Raji (cell line): ENCODE data around the gene ALDH16A1.

Experiments
- POLR2A ChIP-seq: IDR thresholded peaks from 2 replicates; pipeline ENCODE4 v1.6.1; 2011; ENCODE audit warnings: low read depth, low read length, control low read depth; ENCODE audit not compliant: insufficient read depth

Gene ALDH16A1

DNA sequence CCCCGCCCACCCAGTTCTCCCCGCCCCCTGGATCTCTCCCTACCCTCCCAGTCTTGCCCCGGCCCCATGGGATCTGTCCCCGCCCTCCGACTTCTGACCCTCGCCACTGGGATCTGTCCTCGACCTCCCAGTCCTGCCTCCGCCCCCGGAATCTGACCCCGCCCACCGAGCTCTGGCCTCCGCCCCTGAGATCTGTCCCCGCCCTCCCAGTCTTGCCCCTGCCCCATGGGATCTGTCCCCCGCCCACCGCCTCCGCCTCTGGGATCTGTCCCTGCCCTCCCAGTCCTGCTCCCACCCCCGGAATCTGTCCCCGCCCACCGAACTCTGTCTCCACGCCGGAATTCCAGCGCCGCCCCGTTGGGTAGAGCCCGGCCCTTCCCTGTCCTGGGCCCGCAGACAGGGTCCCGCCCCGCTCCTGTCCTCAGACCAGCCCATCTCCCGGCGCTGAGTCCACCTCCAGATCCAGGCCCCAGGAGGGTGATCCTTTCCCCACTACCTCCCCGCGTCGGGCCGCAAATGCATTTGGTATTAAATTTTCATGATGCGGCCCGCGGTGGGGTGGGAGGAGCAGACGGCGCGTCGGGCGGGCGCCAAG is 10.2 kb upstream of the ALDH16A1 start:
- no peak for TF ChIP-seq POLR2A

DNA sequence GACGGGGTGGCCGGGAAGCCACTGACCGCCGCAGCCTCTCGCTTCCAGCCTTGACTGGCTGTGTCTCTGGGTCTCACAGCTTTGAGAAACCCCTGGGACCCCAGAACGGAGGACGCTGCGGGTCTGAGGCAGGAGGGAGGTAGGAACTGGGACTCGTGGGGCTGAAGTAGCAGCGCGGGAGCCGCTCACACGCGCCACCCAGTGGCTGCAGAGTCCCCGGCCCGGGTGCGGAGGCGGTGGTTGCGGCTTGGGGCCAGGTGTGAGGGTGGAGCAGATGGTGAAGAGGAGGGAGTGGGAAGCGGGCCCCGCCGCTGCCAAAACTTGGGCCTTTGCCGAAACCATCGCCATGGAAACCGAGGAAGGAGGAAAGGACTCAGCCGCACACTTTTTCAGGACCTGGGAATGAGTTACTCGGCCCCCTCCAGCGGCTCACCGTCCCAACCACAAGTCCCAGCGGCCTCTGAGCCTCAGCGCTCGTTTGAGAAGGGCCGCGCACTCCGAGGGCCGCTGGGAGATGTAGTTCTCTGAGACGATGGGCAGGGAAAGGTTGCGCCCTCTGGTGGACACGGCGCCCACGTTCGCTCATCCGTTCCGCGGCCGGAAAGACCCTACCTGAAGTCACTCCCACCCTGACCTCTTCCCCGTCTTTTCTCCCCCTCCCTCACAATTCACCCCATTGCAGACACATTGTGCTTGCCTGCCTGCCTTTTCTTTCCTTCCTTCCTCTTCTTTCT is 9.5 kb upstream of the ALDH16A1 start:
- TF ChIP-seq POLR2A = peak; percentile 58; the same call in 1 of the 2 replicates

DNA sequence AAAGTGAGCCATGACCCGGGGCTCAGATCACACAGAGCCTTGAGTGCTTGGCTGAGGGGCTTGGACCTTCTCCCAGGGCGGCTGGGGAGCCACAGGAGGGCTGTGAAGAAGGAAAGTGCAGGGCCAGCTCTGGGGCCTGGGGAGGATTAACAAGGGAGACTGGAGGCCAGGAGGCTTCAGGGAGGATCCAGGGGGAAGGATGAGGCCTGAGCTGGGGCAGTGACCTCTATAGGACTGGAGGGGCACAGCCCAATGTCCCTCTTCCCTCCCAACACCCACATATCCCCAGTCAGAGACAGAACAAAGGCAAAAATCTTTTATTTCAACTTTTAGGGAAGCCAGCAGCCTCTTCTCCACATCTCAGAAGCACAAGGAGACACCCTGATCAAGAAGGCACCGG is 7.0 kb upstream of the ALDH16A1 start:
- no peak for TF ChIP-seq POLR2A

DNA sequence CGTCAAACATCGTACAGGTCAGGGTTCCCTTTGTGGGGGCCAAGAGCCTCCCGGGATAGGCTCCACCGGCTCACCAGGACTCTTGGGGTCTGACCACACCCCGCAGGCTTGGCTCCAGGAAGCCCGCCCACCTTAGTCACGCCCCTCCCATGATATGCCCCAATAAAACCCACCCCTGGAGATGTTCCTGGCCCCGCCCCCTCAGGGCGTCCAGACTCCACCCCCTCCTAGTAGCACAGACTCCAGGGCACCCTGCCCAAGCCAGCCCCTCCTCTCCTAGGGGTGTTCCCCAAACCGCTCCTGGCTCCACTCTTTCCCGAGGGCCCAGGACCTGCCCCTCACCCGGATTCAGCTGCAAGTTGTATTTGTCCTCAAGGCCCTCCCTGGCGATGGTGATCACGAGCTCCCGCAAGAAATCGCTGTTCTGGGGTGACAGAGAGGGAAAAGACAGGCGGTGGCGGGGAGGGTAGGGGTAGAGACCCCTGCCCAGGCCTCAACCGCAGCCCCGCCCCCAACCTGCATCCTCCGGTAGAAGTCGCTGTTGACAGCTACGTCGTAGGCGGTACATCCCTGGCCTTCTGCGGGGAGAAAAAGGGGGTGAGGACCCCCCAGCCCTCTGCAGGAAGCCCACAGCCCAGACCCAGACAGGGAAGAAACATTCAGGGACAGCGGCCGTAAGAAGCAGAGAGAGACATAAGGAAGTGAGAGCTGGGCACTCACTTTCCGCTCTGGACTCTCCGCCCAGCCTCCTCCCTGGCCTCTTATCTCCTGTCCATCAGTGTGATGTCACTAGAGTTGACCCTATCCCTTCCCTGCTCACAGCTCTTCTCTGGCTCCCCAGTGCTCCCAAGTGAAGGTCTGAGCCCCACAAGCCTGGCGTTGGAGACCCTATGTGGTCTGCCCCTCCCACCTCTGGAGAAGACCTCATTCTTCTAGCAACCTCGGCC is 5.3 kb upstream of the ALDH16A1 start:
- no peak for TF ChIP-seq POLR2A

DNA sequence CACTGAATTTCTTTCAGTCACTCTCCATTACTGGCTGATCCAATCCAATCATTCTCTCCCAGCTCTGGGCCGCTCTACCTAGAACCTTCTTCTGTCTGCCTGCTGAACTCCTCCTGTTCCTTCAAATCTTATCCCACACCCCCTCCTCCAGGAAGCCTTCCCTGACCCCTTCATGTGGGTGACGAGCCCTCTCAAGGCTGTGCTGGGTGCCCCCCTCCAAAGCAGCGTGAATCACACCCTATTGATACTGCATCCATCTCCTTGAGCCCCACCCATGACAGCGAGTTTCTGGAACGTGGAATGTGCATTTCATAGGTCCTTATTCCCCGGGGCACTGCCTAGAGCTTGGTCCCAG is 4.6 kb upstream of the ALDH16A1 start:
- no peak for TF ChIP-seq POLR2A

DNA sequence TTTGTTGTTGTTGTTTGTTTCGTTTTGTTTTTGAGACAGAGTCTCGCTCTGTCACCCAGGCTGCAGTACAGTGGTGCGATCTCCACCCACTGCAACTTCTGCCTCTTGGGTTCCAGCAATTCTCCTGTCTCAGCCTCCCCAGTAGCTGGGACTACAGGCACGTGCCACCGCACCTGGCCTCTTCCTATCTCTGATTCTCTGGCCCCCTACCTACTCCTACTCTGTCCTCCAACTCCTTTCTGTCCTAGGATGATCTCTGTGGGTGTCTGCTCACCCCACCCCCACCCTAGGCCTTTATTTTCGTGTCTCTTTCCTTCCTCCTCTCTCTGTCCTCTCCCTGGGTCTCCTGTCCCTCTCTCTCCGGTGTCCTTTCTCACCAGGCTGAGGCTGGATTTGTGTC is 2.6 kb upstream of the ALDH16A1 start:
- no peak for TF ChIP-seq POLR2A

DNA sequence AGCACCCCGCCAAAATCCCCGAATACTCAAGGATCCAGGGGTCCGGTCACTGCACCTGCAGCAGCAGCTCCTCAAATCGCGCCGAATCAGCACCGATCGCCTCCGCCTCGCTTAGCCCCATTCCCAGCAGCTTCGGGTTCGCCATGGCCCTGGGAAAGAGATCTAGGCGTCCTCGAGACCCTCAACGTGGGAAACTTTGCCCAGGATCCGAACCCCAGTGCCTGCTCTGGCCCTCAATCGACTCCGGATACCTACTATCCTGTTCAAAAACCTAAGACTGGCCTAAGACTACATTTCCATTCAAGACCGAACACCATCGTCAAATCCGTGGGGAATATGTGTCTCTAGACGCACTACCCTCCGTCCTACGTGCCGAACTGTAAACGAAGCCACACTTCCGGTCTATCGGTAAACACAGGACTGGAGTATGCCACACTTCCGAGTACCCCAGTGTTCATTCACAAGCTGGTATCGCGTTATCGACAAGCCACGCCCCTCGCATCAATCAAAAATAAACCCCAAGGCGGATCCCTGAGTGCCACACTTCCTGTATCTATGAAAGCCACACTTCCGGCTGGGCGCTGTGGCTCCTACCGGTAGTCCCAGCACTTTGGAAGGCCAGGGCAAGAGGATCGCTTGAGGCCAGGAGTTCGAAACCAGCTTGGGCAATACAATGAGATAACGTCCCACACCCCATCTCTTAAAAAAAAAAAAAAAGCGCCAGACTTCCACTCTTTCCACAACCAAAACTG is 1.4 kb upstream of the ALDH16A1 start, which contains the start of gene PIH1D1:
PIH1D1 (minus strand) TSS at position 385 of the 752 bp plus-strand sequence; CDS start at position 145, 240 bp downstream.
- TF ChIP-seq POLR2A = peak; percentile 96

DNA sequence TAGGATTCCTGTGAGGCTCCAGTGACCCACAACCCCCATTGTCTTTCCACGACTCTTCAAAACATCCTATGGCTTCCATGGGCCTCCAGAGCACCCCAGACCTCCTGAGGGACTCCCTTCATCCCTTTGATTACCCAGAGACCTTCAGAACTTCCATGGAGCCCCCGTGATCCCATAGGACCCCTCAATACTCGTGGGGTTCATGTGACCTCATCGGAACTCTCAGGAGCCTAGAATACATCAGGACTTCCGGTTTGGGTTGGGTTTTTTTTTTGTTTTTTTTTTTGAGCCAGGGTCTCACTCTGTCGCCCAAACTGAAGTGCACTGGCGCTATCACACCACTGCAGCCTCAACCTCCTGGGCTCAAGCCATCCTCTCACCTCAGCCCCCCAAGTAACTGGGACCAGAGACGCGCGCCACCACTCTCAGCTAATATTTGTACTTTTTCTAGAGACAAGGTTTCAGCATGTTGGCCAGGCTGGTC is 774 bp downstream of the ALDH16A1 start:
- TF ChIP-seq POLR2A = no peak

DNA sequence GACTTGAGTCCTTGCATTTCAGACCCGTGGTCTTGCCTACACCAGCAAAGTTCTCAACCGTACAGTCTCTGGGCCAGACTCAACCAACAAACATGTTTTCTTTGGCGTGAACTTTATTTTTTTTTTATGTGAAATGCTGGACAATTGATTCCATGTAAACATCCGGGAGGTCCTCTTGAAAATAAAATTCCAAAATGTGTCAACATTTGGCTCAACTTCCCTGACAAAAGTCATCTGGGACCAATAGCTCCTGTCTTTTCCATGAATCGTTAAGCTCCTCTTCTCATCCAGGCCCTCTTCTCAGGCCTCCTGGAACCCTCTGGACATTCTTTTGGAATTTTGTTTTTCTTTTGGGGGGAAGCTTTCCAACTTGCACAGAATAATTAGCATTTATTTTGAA is 2.7 kb downstream of the ALDH16A1 start:
- no peak for TF ChIP-seq POLR2A

DNA sequence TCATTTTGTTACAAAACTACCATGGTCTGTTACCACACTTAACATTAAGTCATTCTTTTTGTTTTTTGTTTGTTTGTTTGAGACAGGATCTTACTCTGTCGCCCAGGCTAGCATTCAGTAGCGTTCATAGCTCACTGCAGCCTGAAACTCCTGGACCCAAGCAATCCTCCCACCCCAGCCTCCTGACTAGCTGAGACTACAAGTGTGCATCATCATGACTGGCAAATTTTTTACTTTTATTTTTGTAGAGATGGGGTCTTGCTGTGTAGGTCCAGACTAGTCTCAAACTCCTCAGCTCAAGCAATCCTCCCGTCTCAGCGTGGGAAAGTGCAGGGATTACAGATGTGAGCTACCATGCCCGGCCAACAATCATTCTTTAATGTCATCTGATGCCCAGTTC is 3.3 kb downstream of the ALDH16A1 start:
- TF ChIP-seq POLR2A = no peak

DNA sequence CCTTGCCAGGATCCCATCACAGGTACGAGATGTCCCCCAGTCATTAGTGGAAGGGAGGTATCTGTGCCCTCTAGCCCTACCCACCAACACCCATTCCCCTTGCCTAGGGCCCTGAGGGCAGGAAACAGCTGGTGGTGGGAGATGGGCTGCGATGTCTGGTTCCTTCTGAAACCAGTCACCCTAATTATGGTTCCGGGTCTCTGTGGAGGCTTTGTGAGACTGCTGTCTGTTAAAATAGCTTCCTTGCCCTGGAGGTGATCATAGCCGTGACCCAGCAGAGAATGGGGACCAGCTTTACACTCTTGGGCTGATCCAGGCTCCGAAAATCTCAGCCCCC is 5.5 kb downstream of the ALDH16A1 start:
- TF ChIP-seq POLR2A = no peak

DNA sequence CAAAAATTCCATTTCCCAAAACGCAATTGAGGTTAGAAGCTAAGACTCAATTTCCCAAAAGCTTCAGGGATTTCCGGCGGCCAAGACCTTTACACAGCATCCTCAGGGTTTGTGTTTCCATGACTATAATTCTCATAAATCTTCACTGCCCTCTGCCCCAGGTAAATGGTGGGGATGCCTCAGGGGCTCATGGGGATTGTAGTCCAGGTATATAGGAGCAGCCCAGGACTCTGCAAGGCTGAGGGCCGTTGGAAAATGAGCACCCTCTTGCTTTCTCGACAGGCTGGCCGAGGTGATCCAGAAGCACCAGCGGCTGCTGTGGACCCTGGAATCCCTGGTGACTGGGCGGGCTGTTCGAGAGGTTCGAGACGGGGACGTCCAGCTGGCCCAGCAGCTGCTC is 6.4 kb downstream of the ALDH16A1 start:
- TF ChIP-seq POLR2A = no peak

DNA sequence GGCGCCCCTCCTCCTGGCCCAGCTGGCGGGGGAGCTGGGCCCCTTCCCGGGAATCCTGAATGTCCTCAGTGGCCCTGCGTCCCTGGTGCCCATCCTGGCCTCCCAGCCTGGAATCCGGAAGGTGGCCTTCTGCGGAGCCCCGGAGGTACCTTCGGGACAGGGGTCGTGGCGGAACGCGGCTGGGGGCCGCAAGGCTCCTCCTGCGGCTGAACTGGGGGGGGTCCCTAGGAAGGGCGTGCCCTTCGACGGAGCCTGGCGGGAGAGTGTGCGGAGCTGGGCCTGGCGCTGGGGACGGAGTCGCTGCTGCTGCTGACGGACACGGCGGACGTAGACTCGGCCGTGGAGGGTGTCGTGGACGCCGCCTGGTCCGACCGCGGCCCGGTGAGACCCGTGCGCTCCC is 8.6 kb downstream of the ALDH16A1 start:
- TF ChIP-seq POLR2A = no peak

DNA sequence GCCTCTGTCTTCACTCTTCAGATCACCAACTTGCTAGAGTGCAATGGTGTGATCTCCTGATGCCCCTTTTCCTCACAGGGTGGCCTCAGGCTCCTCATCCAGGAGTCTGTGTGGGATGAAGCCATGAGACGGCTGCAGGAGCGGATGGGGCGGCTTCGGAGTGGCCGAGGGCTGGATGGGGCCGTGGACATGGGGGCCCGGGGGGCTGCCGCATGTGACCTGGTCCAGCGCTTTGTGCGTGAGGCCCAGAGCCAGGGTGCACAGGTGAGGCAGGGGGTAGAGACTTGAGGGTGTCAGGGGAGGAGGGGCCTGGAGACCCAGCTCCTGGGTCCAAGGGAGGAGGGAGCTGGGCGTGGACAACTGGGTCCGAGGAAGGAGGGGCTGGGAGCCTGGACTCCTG is 9.5 kb downstream of the ALDH16A1 start:
- TF ChIP-seq POLR2A = no peak
